ENCODE measurements around the gene GFRA4.
A peak's percentile ranks its signal among the peaks of the same experiment; 100 is the strongest.

Gene GFRA4

DNA sequence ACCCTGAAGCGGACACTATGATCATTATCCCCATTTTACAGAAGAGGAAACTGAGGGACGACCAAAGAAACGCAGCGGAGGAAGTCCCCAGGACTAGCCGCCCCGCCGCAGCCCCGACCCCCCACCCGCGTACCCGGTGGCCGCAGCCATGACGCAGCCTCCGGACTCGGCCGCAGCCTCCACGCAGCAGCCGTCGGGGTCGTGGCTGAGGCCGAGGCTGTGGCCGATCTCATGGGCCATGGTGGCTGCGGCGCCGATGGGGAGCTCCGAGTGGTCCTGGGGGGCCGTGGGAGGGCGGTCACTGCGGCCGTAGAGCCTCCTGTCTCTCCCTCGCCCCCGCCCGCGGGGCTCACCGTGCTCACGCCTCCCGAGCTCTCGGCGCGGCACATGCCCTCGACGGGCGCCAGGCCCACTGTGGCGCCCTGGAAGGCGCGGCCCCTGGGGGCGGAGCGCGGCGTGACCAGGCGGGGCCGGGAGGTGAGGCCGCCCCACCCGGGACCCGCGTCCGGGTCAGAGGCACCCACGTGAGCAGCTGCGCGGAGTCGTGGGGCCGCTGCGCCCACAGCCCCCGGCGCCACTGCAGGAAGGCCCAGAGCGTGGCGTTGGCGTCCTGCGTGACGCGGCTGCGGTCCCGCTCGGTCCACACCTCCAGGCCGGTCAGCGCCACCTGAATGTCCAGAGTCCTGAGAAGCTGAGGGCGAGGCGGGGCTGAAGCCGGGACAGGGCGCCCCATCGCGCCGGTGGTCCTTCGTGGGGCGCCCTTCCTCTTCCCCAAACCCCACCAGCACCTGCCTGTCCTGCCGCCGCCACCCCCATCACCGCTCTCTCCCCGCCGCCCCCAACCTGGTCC lies 10.2 kb upstream of the GFRA4 start:
- no peak for DNase-seq

DNA sequence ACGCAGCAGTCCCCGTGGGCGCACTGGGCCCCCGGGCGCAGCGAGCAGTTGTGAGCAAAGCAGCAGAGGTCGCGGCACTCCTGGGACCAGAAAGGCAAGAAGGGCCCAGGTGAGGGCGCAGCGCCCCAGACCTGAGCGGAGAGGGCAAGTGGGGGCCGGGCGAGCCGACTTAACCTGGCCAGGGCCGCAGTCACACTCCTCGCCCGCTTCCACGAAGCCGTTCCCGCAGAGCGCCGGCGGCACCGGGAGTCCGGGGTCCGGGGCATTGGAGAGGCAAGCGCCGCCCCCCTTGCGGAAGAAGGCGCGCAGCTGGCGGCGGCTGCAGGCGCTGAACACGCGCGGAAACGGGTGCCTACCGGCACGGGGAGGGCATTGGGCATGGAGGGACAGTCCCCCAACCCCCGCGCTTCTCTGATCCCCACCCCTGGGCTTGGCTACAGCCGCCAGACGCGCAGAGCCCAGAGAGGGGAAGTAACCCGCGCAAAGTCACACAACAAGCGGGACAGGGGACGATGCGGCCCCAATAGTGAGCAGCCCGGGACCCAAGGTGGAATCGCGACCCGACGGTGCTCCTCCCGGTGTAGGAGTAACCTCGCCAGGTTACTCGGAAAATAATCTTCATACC lies 9.5 kb upstream of the GFRA4 start:
- DNase-seq: no peak

DNA sequence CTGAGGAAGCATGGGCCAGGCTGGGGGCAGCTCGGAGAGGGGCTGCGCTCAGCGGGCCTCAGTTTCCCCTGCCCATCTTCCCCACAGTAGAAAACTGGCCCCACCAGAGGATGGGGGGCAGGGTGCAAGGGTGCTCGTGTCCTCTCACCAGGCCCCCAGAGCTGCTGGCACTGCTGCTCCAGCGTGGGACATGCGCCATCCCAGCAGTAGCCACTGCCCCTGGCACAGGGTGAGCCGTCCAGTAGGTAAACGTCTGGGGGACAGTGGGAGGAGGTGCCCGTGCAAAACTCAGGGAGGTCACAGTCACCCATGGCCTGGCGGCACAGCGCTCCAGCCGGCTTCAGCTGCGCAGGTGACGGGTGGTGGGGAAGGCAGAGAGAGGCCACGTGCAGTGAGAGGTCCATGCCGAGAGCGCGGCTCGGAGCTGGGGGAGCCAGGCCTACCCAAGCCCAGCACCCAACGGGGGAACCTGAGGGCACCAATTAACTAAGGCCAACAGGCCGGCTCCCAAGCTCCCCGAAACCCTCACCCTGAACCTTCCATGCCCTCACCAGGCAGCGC lies 8.9 kb upstream of the GFRA4 start:
- no peak for DNase-seq

DNA sequence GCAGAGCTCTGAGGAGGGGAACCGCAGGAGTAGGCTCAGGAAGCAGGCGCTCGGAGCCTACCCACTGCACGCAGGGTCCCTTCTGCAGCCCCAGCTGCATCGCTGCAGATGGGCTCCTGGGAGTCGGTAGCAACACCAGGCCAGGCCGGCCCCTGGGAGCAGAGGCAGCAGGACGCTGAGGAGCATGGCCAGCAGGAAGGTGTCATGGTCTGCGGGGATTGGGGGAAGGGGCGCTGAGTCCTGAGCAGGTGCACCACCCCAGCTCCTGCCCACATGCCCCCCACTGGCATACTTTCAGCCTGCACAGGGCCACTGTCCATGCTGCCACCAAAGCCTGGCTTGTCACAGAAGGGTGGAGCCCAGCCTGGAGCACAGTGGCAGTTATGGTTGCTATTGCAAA lies 7.7 kb upstream of the GFRA4 start:
- DNase-seq: no peak

DNA sequence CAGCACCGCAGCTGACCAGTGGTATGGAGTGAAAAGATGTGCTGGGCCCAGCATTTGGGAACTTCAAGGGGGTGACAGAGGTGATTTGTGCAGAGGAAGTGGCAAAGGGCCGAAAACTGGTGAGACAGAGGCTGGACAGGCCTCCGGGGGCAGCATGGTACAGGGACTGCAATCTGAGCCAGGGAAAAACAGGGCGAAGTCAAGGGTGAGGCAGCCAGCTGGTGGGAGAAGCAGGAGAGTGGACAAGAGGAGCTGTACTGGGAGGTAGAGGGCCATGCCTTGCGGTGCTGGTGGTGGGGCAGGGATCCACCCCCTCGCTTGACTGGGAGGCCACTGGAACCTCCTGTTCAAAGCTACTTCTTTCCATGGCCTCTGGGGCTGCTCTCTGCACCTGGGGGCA lies 7.3 kb upstream of the GFRA4 start:
- DNase-seq: peak; percentile 27

DNA sequence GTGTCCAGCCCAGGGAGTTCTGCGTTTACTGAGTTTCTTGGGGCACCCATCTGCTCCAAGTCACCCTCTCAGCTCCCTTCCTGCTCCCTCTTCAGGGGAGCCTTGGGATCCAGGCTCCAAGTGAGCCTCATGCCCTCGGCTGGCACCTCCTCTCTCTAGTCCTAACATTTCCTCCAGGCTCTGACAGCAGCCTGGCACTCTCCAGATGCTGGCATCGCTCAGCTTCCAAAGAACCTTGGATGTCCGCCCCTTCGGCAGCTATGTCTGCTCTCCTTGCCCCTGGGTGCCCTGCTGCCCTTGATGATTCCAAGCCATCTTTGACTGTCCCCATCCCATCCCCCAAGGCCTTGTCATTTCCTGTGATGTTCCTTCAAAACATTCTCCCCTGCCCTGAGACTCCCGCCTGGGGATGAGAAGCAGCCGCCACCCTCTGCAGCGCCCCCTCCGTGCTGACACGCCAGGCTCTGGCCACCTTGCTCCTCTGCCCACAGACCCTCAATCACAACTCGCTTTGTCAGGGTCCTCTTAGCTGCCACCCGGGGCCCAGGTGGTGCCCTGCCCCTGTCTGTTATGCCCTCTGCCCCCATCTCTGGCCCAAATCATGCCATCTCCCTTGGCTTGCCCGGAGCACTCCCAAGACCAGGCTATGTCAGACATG lies 6.6 kb upstream of the GFRA4 start:
- DNase-seq: no peak

DNA sequence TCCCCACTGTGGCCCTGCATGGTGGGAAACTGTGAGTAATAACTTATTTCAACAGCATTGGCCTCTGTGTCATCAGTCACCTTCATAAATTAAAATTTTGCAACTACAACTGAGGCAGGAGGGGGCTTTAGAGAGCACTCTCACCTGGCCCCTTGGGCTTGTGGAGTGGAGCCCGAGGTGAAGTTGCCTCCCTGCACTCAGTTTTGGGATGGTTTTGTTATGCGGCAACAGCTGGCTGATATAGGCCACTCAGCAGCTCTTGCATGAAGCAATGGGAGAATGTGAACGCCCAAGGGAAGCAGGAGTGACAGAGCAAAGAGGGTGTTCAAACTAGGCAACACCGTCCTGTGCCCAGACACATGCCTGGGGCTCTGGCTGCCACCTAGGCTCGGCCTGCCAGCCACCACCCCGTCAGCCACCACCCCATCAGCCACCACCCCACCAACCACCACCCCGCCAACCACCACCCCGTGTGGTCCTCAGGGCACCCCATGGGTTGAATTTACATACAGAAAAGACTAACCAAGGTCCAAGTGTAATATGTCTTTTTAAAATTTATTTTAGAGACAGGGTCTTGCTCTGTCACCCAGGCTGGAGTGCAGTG lies 4.3 kb upstream of the GFRA4 start:
- DNase-seq: no peak

DNA sequence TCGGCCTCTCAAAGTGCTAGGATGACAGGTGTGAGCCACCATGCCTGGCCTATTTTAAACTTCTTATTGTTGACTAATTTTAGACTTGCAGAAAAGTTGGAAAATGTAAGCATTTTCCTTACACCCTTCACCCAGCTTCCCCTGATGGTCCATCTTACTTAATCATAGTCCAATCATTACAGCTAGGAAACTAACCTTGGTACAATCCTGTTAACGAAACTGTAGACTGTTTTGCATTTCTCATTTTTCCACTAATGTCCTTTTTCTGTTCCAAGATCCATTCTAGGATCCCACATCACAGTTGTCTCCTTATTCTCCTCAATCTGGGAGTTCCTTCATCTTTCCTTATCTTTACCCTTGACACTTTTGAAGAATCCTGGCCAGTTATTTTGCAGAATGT lies 659 bp upstream of the GFRA4 start:
- DNase-seq: no peak

DNA sequence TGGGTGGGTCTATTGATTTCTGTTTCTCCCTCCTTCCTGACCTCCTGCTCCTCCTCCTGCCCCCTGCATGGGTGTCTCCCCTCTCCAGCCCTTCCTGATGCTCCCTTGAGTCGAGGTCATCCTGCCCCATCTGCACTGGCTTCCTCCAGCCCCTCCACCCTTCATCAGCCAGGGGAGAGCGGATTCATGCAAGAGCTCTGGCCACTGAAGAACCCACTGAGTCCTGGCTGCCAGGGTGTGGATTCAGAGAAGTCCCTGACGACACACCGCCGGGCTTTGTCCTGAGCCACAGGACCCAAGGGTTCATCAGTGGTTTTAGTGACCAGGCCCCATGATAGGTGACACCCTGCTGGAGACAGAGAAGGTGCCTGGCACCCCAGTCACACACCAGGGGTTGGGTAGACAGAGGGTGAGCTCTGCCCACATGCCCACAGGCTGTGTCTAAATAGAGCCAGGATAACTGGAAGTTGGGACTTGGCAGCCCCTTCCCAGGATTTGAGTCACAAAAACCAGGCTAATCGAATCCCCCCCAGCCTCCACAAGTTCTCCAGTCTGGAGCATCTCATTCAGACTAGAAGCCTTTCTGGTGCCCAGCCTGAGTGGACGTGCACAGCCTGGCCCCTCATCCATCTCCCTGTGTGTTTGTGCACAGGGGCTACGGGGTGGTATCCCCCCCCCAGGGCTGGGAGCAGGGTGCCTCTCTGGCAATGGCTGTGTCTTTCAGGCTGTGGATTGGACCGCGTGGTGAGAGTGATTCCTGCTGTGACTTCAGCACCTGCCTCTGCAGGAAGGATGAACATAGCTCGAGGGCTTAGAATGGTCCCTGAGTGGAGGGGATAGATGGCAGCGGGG lies 1.2 kb downstream of the GFRA4 start:
- no peak for DNase-seq

DNA sequence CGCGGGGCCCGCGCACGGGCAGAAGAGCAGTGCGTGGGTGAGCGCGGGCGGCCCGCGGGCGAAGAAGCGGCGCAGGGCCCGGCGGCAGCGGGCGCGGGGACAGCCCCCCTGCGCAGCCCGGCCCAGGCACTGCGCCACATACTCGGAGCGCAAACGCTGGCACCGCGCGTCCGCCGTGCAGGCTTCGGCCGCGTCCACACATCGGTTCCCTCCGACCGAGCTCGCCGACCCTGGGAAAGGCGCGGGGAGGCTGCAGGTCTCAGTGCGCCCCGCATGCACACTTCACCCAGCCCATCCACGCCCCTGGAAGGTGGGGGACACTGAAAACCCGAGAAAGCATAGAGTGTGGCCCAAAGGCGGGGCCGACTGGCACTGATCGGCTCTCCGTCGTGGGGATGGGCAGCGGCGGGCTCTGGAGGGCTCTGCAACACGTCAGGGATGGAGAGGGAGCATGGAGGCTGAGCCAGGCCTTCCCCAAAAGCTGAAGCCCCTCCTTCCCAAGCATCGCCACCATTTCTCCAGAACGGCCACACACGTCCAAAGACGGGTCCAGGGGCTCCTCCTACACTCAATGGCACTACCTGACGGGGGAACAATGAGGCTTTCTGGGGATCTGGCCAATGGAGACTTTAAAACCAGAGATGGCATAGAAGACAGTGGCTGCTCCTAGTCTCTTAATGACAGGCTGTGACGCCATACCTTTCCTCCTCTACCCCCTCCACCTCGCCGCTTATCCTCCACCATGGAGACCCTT lies 2.0 kb downstream of the GFRA4 start:
- no peak for DNase-seq

DNA sequence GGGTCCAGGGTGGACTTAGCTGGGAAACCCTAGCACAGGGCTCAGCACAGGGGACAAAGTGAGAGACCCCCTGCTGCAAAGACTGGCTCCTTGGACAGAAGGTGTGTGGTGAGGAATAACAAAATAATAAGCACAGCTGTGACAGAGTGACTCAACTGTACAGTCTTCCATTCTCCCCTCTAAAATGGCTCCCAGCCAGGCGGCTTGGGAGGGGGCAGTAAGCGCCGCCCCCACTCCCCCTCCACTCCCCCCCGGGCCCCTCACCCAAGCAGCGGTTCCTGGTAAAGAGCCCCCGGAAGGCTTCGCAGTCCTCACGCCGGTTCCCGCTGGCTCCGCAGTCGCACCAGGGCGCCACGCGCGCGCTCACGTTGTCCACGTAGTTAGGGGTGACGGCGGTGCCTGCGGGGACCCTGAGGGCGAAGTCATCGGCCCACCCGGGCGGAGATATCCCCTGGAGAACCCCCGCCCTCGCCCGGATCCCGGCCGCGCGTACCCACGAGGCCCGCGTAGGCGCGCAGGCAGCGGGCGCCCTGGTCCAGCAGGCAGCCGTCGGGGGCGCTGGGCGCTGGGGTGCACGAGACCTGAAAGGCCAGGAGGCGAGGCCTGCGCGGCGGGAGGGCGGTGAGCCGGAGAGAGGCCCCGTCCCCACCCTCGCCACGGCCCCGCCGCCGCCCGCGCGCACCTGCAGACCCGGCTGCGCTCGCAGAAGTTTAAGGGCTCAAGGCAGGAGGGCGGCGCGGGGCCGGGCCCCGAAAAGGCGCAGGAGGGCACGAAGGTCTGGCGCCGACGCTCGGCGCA lies 2.7 kb downstream of the GFRA4 start:
- DNase-seq: no peak

DNA sequence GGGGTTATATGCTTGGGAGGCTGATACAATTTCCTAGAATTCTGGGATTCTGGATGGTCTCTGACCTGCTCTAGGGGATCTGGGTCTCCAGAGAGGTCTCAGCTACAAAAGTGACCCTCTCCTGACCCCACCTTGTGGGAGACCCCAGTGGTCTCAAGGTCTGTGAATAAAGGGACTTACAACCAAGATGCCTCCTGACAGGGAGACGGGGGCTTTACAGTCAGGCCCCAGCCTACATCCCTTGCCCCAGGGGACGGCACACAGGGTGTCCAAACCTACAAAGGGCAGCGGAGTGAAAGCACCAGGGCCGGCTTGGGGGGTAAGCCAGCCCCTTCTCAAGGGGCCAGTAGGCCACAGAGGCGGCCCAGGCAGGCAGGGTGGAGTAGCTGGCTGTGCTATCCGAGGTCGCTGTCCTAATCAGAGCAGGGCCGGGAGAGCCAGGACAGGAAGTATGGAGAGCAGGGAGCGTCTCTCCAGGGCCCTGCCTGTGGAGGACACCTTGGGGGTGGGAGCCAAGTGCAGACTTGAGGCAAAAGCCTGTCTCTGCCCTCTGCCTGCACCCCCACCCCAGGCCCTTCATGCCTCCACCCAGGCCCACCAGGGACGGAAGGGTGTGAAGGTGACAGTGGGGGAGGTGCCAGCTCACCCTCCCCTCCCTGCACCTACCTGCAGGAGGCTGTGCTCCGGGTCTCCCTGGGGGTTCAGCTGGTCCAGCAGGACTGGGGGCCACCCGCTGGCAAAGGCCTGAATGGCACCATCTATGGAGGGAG lies 3.5 kb downstream of the GFRA4 start:
- no peak for DNase-seq

DNA sequence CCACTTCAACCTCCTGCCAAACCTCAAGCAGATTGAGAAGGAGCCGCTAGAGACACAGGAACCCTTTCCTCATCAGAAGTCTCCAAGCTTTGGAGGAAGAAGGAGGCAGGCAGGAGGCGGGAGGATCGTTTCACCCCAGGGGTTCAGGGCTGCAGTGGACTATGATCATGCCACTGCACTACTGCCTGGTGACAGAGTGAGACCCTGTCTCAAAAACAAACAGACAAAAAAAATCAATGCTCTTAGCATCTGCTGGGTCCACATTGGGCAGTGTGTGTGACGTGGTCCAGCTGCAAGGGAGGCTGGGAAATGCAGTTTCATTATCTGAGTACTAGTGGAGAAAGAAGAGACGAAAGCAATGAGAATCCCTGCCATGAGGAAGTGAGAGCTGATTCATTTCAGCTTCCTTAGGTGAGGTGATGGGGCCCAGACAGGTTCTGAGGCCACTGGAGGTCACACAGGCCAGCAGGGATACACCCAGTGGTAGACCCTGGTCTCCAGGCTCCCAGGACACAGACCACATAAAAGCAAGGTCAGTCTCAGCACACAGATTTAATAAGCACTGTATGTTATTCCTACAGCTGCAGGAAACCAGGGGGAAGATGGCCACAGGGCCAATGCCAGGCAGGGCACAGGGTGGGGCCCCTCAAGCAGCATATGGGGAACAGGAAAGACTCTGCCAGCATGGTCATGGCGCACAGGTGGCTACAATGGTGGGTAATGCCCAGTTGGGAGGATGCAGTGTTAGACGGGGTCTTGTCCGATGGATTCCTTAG lies 4.3 kb downstream of the GFRA4 start:
- DNase-seq: no peak

DNA sequence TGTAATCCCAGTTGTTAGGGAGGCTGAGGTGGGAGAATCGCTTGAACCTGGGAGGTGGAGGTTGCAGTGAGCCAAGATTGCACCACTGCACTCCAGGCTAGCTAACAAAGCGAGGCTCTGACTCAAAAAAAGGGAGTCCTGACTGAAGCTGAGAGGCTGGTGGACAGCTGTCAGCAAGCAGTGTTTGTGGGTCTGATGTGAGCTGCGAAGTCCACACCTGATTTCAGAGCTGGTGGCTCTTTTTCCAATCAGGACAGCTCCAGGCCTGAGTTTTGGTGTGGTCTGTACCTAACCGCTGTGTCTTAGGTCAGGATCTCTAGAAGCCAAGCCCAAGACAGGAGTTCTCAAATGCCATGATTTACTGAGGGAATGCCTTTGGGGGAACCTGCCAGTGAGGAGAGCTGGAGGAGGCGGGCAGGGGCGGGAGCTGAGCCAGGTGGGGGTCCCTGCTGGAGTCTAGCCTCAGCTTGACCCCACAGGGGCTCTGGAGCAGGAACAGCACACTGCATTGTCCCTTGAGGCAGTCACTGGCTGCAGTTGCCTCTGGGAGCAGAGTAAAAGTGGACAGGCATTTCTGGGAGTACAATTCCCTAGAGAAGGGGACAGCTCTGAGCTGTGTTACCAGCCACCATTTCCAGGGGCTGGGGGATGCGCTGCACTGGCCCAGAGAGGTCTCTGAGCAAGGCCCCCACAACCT lies 5.0 kb downstream of the GFRA4 start:
- no peak for DNase-seq

DNA sequence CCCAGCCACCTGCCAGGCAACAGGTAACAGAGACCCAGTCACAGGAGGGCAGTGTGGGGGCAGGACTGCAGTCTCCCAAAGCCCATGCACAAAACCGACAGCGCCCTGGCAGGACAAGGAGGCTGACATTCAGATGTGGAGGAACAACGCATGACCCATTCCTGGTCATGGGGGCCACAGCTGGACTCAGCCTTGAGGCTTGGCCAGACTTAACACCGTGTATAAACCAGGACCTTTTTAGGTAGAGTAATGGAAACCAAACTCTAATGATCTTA lies 8.1 kb downstream of the GFRA4 start:
- DNase-seq: no peak

DNA sequence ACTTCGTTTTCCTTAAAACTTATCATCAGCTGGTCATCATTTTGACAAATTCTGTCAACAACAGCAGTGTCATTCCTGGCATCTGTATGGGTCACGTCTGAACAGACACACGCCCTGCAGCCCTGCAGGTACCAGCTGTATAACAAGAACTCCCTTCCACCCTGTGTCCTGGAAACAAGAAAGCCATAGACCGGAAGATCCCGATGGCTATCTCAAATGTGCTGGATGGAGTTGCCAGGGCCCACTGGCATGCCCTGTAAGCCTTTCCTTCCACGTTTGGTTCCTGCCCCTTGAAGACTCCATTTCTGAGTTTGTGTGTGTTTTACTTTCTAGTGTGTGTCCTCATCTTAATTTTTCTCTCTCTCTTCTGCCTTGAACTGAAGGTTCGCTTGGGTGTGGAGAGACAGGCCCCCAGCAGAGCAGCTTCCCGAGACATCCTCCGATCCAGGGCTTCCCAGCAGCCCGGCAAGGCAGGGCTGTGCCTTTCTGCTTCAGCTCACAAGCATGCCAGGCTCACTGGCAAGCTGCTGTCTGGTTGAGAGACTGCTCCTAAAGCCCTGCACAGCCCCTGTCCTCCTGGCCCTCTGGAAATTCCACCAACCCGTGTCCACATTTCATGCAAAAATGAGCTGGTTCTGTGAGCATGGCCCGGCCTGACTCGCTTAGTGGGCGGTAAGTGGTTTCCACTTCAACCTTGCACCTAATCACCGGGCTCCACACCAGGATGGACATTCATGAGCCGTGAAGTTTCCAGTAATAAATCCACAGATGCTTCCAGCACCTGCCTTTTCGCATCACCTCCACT lies 8.7 kb downstream of the GFRA4 start:
- DNase-seq: no peak

DNA sequence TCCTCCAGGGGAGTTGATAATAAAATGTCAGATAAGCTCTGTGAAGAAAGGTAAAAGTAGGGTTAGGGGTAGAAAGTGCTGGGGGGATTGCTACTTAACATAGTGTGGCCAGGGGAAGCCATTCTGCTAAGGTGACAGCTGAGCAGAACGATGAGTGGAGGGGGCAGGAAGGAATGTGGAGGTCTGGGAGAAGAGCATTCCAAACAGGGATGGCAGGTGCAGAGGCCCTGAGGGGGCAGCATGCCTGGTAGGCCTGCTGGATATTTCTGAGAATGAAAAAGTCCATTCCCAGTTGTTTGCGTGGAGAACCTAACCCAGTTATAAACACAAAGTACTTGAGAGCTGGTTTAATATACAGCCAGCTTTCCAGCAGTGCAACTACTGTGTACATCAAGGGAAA lies 9.3 kb downstream of the GFRA4 start:
- no peak for DNase-seq
